Measurements from ENCODE around the gene FGR. TPM values are rescaled to one million over a fixed set of nuclear protein-coding genes. Genes with fewer than 3 reads are reported as not detected.
"Not testable (repeated sequence)": the region's sequence is repeated elsewhere in the genome, so short reads cannot be mapped to it uniquely, and the experiment has no call there.

The FGR gene
- total RNA-seq, 2 donors from 2014 or later, result 8.6 to 10.7 TPM

GRCh38 chr1:27644369-27645070 is 9.5 kb upstream of the FGR start:
- no peak for ATAC-seq
- no peak for DNase-seq
- intact Hi-C loops (cut with DNase I), result no loop called here

- ATAC-seq (peak; percentile 66 to 67), DNase-seq (peak; percentile 63)
- intact Hi-C loops (cut with DNase I), result no loop called here
These were observed 8.8 kb upstream of the FGR start for GRCh38 chr1:27643600-27644368.

DNA sequence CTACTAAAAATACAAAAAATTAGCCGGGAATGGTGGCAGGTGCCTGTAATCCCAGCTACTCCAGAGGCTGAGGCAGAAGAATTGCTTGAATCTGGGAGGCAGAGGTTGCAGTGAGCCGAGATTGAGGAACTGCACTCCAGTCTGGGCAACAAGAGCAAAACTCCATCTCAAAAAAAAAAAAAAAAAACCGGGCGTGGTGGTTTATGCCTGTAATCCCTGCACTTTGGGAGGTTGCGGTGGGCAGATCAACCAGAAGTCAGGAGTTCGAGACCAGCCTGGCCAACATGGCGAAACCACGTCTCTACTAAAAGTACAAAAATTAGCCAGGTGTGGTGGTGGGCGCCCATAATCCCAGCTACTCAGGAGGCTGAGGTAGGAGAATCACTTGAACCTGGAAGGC is 5.5 kb upstream of the FGR start:
- ATAC-seq; DNase-seq; intact Hi-C loops (cut with DNase I): not testable (repeated sequence)

DNA sequence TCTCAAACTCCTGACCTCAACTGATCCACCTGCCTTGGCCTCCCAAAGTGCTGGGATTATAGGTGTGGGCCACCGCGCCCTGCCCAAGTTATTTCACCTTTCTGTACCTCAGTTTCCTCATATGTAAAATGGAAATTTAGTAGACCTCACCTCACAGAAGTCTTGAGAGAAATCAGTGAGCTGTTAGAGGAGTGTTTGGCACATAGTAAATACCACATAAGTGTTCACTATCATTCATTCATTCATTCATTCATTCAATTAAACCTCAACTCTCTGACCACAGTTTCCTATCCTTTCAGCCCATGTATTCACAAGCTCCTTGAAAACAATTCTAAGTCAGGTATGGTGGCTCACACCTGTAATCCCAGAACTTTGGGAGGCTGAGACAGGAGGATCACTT is 3.8 kb upstream of the FGR start:
- no peak for DNase-seq
- ATAC-seq, result no peak

DNA sequence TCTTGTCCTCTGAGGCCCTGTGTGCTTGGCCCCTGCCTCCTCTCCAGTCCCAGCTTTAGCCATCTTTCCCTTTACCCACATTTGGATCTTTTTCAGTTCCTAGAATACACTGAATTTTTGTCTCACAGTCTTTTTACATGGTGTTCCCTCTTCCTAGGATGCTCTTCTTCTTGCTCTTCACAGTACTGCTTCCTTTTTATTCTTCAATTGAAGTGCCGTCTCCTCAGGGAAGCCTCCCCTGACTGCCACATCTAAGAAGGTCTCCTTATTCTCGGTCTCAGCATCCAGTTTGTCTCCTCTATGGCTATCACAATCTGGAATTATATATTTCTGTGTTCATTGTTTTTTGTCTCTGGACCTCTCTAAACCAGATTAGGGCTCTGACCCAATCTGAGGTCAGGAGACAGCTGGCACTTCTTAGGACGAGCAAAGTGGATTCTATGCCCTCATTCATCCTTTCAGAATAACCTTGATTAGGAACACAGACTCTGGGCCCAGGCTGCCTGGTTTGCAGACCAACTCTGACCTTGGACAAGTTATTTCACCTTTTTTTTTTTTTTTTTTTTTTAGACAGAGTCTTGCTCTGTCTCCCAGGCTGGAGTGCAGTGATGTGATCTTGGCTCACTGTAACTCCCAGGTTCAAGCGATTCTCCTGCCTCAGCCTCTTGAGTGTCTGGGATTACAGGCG is 3.2 kb upstream of the FGR start:
- DNase-seq (no peak), ATAC-seq (no peak)
- intact Hi-C loops (cut with DNase I), result no loop called here

More for the DNA sequence above, 3.8 kb upstream of the FGR start:
- intact Hi-C loops (cut with DNase I), result no loop called here

DNA sequence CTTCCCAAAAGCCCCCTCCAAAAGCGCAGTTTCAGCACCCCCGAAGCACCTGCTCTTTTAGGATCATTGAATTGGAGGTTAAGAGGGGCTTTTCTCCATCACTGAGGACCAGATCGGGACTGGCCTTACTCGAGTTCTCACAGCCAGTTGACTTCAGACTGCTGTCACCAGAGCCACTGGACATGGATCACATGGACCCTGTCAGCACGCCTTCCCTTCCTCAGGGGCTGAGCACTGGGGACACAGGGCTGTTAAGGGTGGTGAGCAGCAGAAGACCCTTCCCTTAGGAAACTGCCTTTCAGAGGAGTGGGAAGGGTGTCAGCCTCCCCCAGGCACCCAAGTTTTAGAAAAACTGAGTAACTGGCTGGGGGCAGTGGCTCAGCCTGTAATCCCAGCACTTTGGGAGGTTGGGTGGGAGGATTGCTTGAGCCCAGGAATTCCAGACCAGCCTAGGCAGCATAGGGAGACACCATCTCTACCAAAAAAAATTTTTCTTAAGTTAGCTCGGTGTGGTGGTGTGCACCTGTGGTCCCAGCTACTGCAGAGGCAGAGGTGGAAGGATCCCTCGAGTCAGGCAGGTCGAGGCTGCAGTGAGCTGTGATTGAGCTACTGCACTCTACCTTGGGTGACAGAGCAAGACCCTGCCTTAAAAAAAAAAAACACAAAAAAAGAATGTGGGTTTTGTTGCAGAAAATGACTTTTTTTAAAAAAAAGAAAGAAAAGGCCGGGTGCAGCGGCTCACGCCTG is 584 bp upstream of the FGR start:
- intact Hi-C loops (cut with DNase I), result no loop called here
- no peak for DNase-seq
- no peak for ATAC-seq

- ATAC-seq (peak; percentile 72 to 85), DNase-seq (peak; percentile 79)
- intact Hi-C loops (cut with DNase I), result no loop called here
These were observed 604 bp downstream of the FGR start for GRCh38 chr1:27634177-27634984.

- no peak for DNase-seq
- no peak for ATAC-seq
- intact Hi-C loops (cut with DNase I), result no loop called here
These were observed 1.3 kb downstream of the FGR start for GRCh38 chr1:27633640-27634176.

GRCh38 chr1:27633298-27633610 is 1.7 kb downstream of the FGR start:
- no peak for ATAC-seq
- no peak for DNase-seq
- intact Hi-C loops (cut with DNase I), result no loop called here

DNA sequence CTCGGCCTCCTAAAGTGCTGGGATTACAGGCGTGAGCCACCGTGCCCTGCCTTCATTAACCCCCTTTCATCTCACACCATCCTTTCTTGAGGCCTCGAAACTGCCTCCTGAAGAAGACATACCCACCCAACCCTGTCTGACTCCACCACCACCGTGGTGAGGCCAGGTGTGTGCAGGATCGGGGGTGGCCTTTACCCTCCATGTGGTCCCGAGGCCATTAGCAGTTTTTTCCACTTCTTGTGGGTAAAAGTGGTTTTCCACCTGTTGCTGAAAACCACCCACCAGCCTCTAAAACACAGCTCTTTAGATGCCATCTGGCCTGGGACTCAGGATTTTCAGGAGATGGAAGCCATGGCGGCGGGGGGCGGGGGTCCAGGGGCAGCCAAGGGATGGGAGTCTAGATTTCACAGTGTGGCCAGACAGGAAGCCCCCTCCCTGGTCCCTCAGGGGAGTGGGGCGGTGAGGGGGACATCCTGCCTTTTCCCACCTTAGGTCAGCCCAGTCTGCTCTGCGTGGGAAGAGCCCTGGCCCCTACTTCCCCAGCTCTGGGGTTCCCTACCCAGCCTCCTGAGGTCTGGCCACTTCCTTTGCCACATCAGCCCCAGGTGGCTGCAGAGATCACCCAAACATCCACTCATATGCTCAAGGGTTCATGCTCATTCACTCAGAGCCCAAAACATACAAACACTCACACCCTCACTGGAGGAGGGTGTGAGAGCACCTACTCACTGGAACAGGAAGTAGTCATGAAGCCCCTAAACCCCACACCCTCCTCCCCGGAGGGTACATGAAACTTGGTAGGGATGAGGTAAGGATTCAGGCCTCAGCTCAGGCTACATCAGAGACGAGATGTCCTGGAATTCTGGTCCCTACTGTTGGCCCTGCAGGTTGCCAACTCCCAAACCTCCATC is 2.3 kb downstream of the FGR start:
- no peak for ATAC-seq
- intact Hi-C loops (cut with DNase I), result no loop called here
- DNase-seq, result no peak

DNA sequence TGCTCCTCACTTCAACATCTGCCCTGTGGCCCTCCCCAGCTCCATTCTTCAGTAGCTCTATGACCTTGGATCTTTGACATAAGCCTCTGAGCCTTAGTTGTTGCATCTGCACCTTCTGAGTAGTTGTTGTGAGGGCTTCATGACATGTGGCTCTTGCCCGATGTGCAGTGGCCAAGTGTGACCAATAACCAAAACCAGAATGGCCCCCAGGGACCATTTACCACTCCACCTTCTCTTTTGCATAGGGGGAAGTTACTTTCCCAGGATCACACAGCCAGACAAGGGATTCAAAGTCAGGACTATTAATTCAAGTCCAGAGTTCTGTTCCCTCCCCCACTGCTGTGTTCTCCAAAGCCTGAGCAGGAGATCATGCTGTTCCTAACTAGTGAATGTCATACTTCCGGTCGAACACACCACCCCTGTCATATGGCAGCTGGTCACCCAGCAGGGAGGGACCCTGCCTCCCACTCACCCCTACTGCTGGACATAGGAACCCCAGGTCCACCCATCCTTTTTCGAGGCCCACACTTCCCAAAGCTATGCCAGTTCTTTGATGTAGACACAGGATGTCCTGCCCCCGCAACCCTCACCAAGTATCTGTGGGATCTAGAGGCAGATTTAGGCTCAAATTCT is 4.0 kb downstream of the FGR start:
- peak in 1 of 2 donors; percentile 56 for ATAC-seq
- intact Hi-C loops (cut with DNase I), result no loop called here
- peak; percentile 63 for DNase-seq

GRCh38 chr1:27628712-27629111 is 6.3 kb downstream of the FGR start:
- ATAC-seq (peak in 1 of 2 donors; percentile 39), DNase-seq (no peak)
- intact Hi-C loops (cut with DNase I), result no loop called here

DNA sequence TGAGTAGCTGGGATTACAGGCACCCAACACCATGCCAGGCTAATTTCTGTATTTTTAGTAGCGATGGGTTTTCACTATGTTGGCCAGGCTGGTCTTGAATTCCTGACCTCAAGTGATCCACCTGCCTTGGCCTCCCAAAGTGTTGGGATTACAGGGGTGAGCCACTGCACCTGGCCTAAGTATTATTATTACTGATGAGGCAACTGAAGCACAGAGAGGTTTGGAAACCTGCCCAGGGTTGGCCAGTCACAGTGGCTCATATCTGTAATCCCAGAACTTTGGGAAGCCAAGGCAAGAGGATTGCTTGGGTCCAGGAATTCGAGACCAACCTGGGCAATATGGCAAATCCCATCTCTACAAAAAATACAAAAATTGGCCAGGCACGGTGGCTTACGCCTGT is 7.3 kb downstream of the FGR start:
- ATAC-seq; intact Hi-C loops (cut with DNase I); DNase-seq: not testable (repeated sequence)

DNA sequence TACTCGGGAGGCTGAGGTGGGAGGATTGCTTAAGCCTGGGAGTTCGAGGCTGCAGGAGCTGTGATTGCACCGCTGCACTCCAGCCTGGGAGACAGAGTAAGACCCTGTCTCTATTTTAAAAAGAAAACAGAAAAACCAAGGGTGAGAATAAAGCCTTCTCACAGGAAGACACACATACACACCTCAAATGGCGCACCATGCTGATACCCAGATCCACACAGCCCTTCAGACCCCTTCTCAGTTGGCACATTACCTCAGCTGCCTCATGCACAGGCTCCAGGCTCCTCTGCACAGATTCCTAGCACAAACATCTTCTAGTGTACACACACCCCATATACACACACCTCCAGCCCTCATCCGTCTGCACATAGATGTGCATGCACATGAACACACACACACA is 7.9 kb downstream of the FGR start:
- no peak for ATAC-seq

DNA sequence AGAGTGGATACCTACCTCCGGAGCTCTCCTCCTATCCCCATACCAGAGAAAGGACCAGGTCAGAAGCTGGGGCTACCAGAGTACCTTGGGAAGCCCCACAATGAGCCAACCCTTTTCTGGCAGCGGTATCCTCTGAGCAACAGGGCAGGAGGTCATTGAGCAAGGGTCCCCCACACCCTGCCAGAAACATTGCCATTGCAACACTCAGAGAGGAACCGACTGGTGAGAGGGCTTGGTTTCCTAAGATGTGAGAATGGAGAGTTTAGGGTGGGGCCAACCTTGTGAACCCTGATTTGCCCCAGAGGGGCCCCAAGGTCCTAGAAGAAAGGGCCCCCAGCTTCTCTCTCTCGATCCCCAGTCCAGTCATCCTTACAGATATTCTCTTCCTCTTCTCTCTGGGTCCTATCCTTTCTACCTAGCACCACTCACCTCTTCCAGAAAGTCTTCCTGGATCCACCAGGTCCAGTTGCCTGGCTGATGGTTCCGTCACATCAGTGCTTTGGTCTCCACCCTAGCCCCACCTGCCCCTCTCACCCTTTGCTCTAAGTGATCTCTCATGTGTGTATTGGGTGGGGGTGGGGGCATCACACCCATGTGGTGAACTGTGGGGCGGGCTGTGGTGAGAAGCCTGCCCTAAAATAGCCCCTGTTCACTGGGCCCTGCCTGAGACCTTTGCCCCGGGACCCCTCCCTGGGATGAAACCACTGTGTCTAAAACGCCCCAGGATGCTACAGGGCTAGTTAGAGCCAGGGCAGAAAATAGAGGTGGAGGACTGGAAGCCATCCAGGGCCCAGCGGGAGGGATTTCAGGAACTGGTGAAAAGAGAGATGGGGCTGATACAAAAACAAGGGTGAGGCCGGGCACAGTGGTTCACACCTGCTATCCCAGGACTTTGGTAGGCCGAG is 8.7 kb downstream of the FGR start:
- intact Hi-C loops (cut with DNase I), result no loop called here

More for the DNA sequence above, 7.9 kb downstream of the FGR start:
- no peak for DNase-seq
- intact Hi-C loops (cut with DNase I), result no loop called here

More for the DNA sequence above, 8.7 kb downstream of the FGR start:
- DNase-seq (no peak), ATAC-seq (peak; percentile 40 to 48)

All from left cardiac atrium (tissue), 4 donors.